Lower lobe of right lung (tissue), 2 donors: Measurements from ENCODE around the gene SLC29A3. TPM values are rescaled to one million over a fixed set of nuclear protein-coding genes. Genes with fewer than 3 reads are reported as not detected.
A peak's percentile ranks its signal among the peaks of the same experiment; 100 is the strongest.

ENCODE experiments used
- ATAC-seq, 2 donors: fragments of 200-7000 bp; cut with Tn5 transposase; one replicate each; pipeline ENCODE4 v1.9.1; 2020 to 2022; ENCODE audit warnings: mild to moderate bottlenecking in 2 of 2, moderate library complexity in 2 of 2
- DNase-seq: peaks from one replicate; pipeline ENCODE4 v3.0.0-alpha.2; 2020
- H3K27ac ChIP-seq: fragments of 200-600 bp; one replicate; pipeline ENCODE4 v1.8.0; 2022
- H3K27me3 ChIP-seq: fragments of 200-600 bp; one replicate; pipeline ENCODE4 v1.8.0; 2022; ENCODE audit warnings: low read depth
- H3K36me3 ChIP-seq: fragments of 200-600 bp; one replicate; pipeline ENCODE4 v1.8.0; 2022; ENCODE audit warnings: mild to moderate bottlenecking
- H3K4me1 ChIP-seq: fragments of 200-600 bp; one replicate; pipeline ENCODE4 v1.8.0; 2022
- H3K4me3 ChIP-seq: fragments of 200-600 bp; one replicate; pipeline ENCODE4 v1.8.0; 2022; ENCODE audit warnings: mild to moderate bottlenecking
- H3K9me3 ChIP-seq: fragments of 200-600 bp; one replicate; pipeline ENCODE4 v1.8.0; 2022
- intact Hi-C: fragments of 100-400 bp; cut with DNase I; formaldehyde crosslinking; loops from one replicate; pipeline ENCODE4 v1.11.0; 2022
- total RNA-seq: library from RNA; stranded (reverse); fragmentation: NEBNext Ultra II Directional; extraction: Animal tissue kit (Norgen Biotek cat#: 25700); gene quantifications from one replicate; pipeline ENCODE4 v1.2.1, GENCODE V29; 2021
- TF ChIP-seq, protein P1 (sequence below): fragments of 200-600 bp; IDR thresholded peaks from one replicate; pipeline ENCODE4 v1.8.0; 2022; ENCODE audit warnings: antibody characterized with exemption, mild to moderate bottlenecking
- donor health status: DM: no; HTN: yes; CAD: no; lungs with severe emphysema.

SLC29A3 gene
- total RNA-seq, 1 donor from 2014 or later: 13.2 TPM

DNA sequence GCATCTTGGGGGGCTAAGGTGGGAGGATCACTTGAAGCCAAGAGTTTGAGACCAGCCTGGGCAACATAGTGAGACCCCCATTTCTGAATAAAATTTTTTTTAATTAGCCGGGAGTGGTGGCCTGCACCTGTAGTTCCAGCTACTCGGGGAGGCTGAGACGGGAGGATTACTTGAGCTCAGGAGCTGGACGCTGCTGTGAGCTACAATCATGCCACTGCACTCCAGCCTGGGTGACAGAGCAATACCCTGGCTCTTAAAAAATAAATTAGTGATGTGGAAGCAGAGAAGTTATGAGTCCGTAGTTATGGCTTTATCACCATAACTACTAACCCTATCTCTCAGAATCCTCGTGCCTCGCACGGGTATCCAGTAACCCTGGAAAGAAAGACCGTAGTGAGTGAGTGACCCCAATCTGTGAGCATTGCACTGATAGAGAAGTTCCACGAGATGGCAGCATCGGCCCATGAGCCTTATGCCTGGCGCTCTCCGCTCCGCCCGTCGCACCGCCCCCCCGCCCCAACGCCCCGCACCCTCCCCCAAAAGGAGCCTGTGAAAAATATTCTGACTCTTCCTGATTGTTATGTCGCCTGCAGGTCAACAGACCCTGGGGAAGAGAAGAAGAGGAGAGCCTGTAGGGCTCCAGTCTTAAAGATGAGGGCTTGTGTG is 4.9 kb upstream of the SLC29A3 start:
- peak; percentile 71 to 77 for ATAC-seq

DNA sequence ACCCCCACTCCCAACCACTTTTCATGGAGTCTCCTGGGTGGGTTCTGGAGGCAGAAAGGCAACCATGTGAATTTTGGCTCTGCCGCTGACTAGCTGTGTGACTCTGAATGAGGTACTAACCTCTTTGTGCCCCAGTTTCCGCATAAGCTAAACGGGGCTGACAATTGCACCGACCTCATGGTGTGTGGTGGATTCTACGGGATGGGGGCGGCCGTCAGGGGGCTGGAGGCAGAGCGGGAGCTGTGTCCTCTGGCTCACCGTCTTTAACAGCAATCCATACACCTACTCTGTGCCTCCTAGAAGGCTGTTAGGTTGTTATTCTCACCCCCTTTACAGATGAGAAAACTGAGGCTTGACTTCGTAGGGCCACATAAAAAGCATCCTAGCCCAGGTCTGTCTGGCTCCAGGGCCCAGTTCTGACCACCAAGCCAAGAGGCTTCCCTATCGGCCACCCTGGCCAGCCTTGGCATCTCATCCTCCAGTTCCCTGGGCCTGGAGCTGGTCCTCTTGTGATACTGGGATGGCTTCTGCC is 4.3 kb upstream of the SLC29A3 start:
- no peaks in the 10 kb centered on the region for H3K27me3 ChIP-seq
- H3K4me3 ChIP-seq: no peak overlapping the region
- intact Hi-C loops: no loop called here
- H3K27ac ChIP-seq: no peak overlapping the region
- peaks cover 40% of the 10 kb centered on the region for H3K4me1 ChIP-seq
- ATAC-seq (no peak), DNase-seq (peak; percentile 21)
- H3K36me3 ChIP-seq: no peaks in the 10 kb centered on the region
- TF ChIP-seq, protein P1, sequence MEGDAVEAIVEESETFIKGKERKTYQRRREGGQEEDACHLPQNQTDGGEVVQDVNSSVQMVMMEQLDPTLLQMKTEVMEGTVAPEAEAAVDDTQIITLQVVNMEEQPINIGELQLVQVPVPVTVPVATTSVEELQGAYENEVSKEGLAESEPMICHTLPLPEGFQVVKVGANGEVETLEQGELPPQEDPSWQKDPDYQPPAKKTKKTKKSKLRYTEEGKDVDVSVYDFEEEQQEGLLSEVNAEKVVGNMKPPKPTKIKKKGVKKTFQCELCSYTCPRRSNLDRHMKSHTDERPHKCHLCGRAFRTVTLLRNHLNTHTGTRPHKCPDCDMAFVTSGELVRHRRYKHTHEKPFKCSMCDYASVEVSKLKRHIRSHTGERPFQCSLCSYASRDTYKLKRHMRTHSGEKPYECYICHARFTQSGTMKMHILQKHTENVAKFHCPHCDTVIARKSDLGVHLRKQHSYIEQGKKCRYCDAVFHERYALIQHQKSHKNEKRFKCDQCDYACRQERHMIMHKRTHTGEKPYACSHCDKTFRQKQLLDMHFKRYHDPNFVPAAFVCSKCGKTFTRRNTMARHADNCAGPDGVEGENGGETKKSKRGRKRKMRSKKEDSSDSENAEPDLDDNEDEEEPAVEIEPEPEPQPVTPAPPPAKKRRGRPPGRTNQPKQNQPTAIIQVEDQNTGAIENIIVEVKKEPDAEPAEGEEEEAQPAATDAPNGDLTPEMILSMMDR: no peak
- no peaks in the 10 kb centered on the region for H3K9me3 ChIP-seq

More for the DNA sequence above, 4.9 kb upstream of the SLC29A3 start:
- no peaks in the 10 kb centered on the region for H3K9me3 ChIP-seq
- H3K27me3 ChIP-seq: no peaks in the 10 kb centered on the region
- intact Hi-C loops: no loop called here
- H3K4me3 ChIP-seq: no peak overlapping the region
- peaks cover 37% of the 10 kb centered on the region for H3K4me1 ChIP-seq
- no peaks in the 10 kb centered on the region for H3K36me3 ChIP-seq
- TF ChIP-seq, protein P1: peak; percentile 90
- H3K27ac ChIP-seq: no peak overlapping the region
- DNase-seq: peak; percentile 65

DNA sequence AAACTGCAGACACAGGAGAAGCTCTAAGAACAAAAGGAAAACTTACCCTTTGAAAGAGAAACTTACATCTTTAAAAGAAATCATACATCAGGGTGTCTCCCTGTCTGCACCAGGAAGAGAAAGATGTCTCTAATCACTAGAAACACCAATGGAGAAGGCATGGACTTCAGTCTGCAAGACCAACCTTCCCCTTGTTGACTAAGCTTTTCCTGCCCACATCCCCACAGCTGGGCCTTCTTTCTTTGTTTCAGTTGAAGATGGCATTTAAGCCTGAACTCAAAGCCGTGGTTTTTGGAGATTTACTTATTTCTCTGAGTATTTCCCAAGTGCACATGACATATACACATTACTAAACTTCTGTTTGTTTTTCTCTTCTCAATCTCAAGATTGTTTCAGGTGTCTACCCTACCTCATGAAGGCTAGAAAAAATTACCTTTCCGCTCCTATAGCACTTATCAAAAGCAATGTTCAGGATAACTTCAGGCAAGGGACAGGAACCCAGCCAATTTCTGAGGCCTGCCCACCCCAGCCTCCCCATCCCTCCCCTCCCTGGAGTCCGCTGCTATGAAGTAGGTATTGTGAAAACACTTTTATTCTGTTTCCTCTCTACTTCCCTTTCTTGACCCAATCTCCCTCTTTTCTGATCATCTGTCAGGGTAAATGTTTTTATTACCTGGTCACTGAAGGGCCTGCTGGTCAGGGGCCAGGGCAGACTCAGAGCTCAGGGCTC is 2.8 kb upstream of the SLC29A3 start:
- H3K36me3 ChIP-seq: no peaks in the 10 kb centered on the region
- no peak overlapping the region for H3K27ac ChIP-seq
- no peaks in the 10 kb centered on the region for H3K9me3 ChIP-seq
- no peaks in the 10 kb centered on the region for H3K27me3 ChIP-seq
- TF ChIP-seq, protein P1: no peak
- DNase-seq (no peak), ATAC-seq (no peak)
- no peak overlapping the region for H3K4me3 ChIP-seq
- peaks cover 43% of the 10 kb centered on the region for H3K4me1 ChIP-seq
- intact Hi-C loops: no loop called here

DNA sequence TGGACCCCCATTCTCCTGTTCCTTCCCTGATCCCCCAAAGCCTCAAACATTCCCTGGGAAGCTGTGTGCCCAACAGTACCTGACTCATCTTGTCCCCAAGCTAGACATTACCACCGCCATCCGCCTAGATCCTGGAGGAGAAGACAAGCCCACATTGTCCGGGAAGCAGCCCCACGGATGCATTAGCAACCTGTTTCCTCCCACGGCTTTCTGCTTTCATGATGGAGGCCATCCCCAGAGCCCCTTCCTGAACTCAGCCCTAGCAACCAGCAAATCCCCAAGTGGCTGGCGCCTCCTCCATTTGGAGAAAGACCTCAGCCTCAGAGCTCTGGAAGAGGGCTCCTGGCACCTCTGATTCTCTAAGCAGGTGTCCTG is 2.3 kb upstream of the SLC29A3 start:
- Histone ChIP-seq H3K36me3 (no peaks in the 10 kb centered on the region), H3K9me3 (no peaks in the 10 kb centered on the region), H3K4me1 (peaks cover 43% of the 10 kb centered on the region), H3K27ac (no peak overlapping the region), H3K27me3 (no peaks in the 10 kb centered on the region), H3K4me3 (no peak overlapping the region)
- intact Hi-C loops: no loop called here
- DNase-seq (no peak), ATAC-seq (no peak)
- TF ChIP-seq, protein P1: no peak

DNA sequence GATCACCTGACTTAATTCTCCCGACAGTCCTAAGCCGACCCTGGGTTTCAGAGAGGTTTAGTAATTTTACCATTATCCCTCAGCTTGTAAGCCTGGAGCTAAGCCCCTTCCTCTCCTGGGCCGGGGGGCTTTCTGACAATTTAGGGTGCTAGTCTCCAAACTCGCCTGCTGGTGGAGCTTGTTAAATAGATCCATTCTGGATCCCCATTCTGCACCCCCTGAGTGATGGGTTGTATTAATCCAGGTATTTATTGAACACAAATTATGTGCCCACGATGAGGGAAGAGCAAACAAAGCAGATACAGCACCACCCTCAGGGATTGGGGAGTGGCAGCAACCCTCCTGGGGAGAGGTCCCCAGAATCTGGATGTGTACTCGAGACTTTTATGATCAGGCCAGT is 1.3 kb upstream of the SLC29A3 start:
- peaks cover 43% of the 10 kb centered on the region for H3K4me1 ChIP-seq
- ATAC-seq (no peak), DNase-seq (no peak)
- H3K36me3 ChIP-seq: peaks cover 2% of the 10 kb centered on the region
- H3K4me3 ChIP-seq: no peak overlapping the region
- no peaks in the 10 kb centered on the region for H3K9me3 ChIP-seq
- TF ChIP-seq, protein P1: no peak
- H3K27me3 ChIP-seq: no peaks in the 10 kb centered on the region
- H3K27ac ChIP-seq: no peak overlapping the region
- intact Hi-C loops: no loop called here
